GM10266 (cell line): ENCODE measurements around the gene UGT1A8.
A peak's percentile ranks its signal among the peaks of the same experiment; 100 is the strongest.
"Not testable (repeated sequence)": the region's sequence is repeated elsewhere in the genome, so short reads cannot be mapped to it uniquely, and the experiment has no call there.

Experiments used
- DNase-seq: peaks from one replicate; pipeline ENCODE4 v3.0.0; 2012; ENCODE audit errors: extremely low spot score
- CTCF ChIP-seq: IDR thresholded peaks from 2 replicates; pipeline ENCODE4 v1.5.1; 2012; ENCODE audit warnings: mild to moderate bottlenecking, low read depth; ENCODE audit not compliant: control insufficient read depth, insufficient read depth; ENCODE audit errors: missing control alignments

Gene UGT1A8

GRCh38 chr2:233643128-233643527 is 25.7 kb downstream of the UGT1A8 start:
- DNase-seq: no peak
- peak; percentile 17 for TF ChIP-seq CTCF

GRCh38 chr2:233646033-233646432 is 28.6 kb downstream of the UGT1A8 start:
- DNase-seq: not testable (repeated sequence)

- DNase-seq: no peak
- TF ChIP-seq CTCF: no peak
Observed at GRCh38 chr2:233650981-233651380, 33.5 kb downstream of the UGT1A8 start.

- no peak for DNase-seq
Observed at GRCh38 chr2:233651430-233651829, 34.0 kb downstream of the UGT1A8 start.

GRCh38 chr2:233654501-233654900 is 37.1 kb downstream of the UGT1A8 start:
- no peak for TF ChIP-seq CTCF
- DNase-seq: no peak

More at GRCh38 chr2:233651430-233651829, 34.0 kb downstream of the UGT1A8 start:
- no peak for TF ChIP-seq CTCF

GRCh38 chr2:233655043-233655442 is 37.6 kb downstream of the UGT1A8 start:
- DNase-seq: no peak

GRCh38 chr2:233655943-233656342 is 38.5 kb downstream of the UGT1A8 start:
- not testable (repeated sequence) for DNase-seq

More at GRCh38 chr2:233655043-233655442, 37.6 kb downstream of the UGT1A8 start:
- TF ChIP-seq CTCF: no peak

- DNase-seq: no peak
- TF ChIP-seq CTCF: no peak
Observed at GRCh38 chr2:233656443-233656842, 39.0 kb downstream of the UGT1A8 start.
